SU-DHL-6 (cell line): Measurements from ENCODE around the gene ARV1.
"Not testable (repeated sequence)": the region's sequence is repeated elsewhere in the genome, so short reads cannot be mapped to it uniquely, and the experiment has no call there.

ENCODE experiments used
- H2AFZ ChIP-seq: fragments of 200-600 bp; sonication (generic); 2 replicates; pipeline ENCODE4 v1.6.1; 2014; ENCODE audit warnings: low read depth, mild to moderate bottlenecking, moderate library complexity, mixed read lengths, antibody characterized with exemption, low read length; ENCODE audit not compliant: severe bottlenecking
- H3F3A ChIP-seq: fragments of 200-600 bp; shearing (Covaris generic); 2 replicates; pipeline ENCODE4 v1.6.0; 2016; ENCODE audit warnings: antibody characterized with exemption, mild to moderate bottlenecking; ENCODE audit not compliant: insufficient read depth
- H3K27ac ChIP-seq: fragments of 200-600 bp; sonication (generic); 2 replicates; pipeline ENCODE4 v1.5.1; 2016; ENCODE audit warnings: low read depth, mild to moderate bottlenecking, low read length, moderate library complexity, mixed read lengths
- H3K27me3 ChIP-seq: fragments of 200-600 bp; sonication (generic), shearing (Covaris generic); 2 replicates; pipeline ENCODE4 v1.6.0; 2014; ENCODE audit warnings: mild to moderate bottlenecking, low read length
- H3K36me3 ChIP-seq: fragments of 200-600 bp; sonication (generic); 2 replicates; pipeline ENCODE4 v1.6.1; 2014; ENCODE audit warnings: mild to moderate bottlenecking, low read length, mixed read lengths
- H3K4me2 ChIP-seq: fragments of 300-600, 200-600 bp; shearing (Covaris generic), sonication (generic); 2 replicates; pipeline ENCODE4 v1.6.0; 2014; ENCODE audit warnings: low read length, low read depth, mild to moderate bottlenecking; ENCODE audit not compliant: poor library complexity, severe bottlenecking
- H3K4me3 ChIP-seq: fragments of 200-600 bp; sonication (generic); 2 replicates; pipeline ENCODE4 v1.5.1; 2014; ENCODE audit warnings: antibody characterized with exemption, low read length, mild to moderate bottlenecking, mixed read lengths; ENCODE audit not compliant: insufficient read depth, poor library complexity, severe bottlenecking
- H3K79me2 ChIP-seq: fragments of 200-600 bp; sonication (generic); 2 replicates; pipeline ENCODE4 v1.6.1; 2014; ENCODE audit warnings: mild to moderate bottlenecking, low read length, moderate library complexity; ENCODE audit not compliant: insufficient read depth
- H3K9ac ChIP-seq: fragments of 200-600 bp; sonication (generic); 2 replicates; pipeline ENCODE4 v1.7.0; 2014; ENCODE audit warnings: mild to moderate bottlenecking, low read length
- H3K9me2 ChIP-seq: fragments of 200-600 bp; sonication (generic); replicated peaks from 2 replicates; pipeline ENCODE4 v1.6.1; 2014; ENCODE audit warnings: low read length; ENCODE audit not compliant: insufficient read depth
- H3K9me3 ChIP-seq: fragments of 200-600 bp; sonication (generic); 2 replicates; pipeline ENCODE4 v1.6.1; 2014; ENCODE audit warnings: low read length, mixed read lengths; ENCODE audit not compliant: insufficient read depth
- H4K20me1 ChIP-seq: fragments of 200-600 bp; sonication (generic); 2 replicates; pipeline ENCODE4 v1.6.1; 2014; ENCODE audit warnings: low read depth, mild to moderate bottlenecking, antibody characterized with exemption, low read length, moderate library complexity, mixed read lengths
- EZH2phosphoT487 ChIP-seq: fragments of 200-600 bp; sonication (generic), shearing (Covaris generic); conservative IDR thresholded peaks from 2 replicates; pipeline ENCODE4 v1.6.1; 2018; ENCODE audit warnings: mild to moderate bottlenecking, antibody characterized with exemption, low read length, moderate library complexity, mixed read lengths
- TF ChIP-seq, protein P1 (sequence below): fragments of 200-600 bp; sonication (generic); IDR thresholded peaks from one replicate; pipeline ENCODE4 v1.5.1; 2017; ENCODE audit warnings: antibody characterized with exemption, mild to moderate bottlenecking, low read length, moderate library complexity; ENCODE audit not compliant: insufficient read depth, poor library complexity, severe bottlenecking

ARV1 gene

DNA sequence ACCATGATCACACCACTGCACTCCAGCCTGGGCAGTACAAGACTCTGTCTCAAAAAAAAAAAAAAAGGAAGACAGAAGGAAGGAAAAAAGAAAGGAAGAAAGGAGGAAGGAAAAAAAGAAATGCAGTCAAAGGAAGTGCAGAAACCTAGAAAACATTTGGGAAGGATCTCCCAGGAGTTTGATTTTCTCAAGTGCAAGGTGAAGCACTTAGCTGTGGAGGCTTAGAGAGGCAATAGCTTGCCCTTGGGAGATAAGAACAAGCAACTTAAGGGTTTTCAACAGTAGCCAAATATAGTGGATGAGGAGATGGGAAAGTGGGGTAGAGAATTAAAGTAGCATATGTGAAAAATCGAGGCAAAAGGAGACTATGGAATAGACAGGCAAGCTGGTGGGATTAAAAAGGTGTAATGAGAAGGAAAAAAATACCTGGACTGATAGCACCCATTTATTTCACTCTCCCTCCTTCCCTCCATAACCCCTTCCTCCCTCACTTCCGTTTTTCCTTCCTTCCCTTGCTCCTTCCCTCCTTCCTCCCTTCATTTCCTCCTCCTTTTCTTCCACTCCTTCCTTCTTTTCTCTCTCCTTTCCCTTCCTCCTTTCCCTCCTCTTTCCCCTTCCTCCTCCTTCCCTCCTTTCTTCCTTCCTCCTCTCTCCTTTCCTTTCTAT is 68.0 kb downstream of the ARV1 start:
- Histone ChIP-seq H3K9me2 (no peaks in the 10 kb centered on the region), H3K4me2 (no peak overlapping the region), H3K9ac (no peak overlapping the region), H3K4me3 (no peak overlapping the region), H3K27me3 (no peaks in the 10 kb centered on the region), H2AFZ (no peak overlapping the region), H3K9me3 (no peaks in the 10 kb centered on the region), H3K27ac (no peak overlapping the region), H3K36me3 (no peaks in the 10 kb centered on the region), H3K79me2 (no peaks in the 10 kb centered on the region), H4K20me1 (no peaks in the 10 kb centered on the region), H3F3A (no peaks in the 10 kb centered on the region)
- TF ChIP-seq, protein P1, sequence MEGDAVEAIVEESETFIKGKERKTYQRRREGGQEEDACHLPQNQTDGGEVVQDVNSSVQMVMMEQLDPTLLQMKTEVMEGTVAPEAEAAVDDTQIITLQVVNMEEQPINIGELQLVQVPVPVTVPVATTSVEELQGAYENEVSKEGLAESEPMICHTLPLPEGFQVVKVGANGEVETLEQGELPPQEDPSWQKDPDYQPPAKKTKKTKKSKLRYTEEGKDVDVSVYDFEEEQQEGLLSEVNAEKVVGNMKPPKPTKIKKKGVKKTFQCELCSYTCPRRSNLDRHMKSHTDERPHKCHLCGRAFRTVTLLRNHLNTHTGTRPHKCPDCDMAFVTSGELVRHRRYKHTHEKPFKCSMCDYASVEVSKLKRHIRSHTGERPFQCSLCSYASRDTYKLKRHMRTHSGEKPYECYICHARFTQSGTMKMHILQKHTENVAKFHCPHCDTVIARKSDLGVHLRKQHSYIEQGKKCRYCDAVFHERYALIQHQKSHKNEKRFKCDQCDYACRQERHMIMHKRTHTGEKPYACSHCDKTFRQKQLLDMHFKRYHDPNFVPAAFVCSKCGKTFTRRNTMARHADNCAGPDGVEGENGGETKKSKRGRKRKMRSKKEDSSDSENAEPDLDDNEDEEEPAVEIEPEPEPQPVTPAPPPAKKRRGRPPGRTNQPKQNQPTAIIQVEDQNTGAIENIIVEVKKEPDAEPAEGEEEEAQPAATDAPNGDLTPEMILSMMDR = no peak
- no peak for TF ChIP-seq EZH2phosphoT487

DNA sequence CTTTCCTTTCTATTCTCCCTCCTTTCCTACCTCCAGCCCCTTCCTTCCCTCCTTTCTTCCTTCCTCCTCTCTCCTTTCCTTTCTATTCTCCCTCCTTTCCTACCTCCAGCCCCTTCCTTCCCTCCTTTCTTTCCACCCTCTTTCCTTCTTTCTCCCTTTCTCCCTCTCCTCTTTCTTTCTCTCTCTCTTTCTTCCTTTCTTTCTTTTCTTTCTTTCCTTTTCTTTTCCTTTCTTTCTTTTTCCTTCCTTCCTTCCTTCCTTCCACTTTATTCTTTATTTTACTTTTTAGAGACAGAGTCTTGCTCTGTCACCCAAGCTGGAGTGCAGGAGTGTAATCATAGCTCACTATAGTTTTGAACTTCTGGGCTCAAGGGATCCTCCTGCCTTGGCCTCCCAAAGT is 68.6 kb downstream of the ARV1 start:
- not testable (repeated sequence) for H3K4me3 ChIP-seq, H3K36me3 ChIP-seq, H4K20me1 ChIP-seq, H3F3A ChIP-seq, H2AFZ ChIP-seq, H3K27me3 ChIP-seq, H3K9ac ChIP-seq, H3K4me2 ChIP-seq, H3K9me3 ChIP-seq, H3K9me2 ChIP-seq, H3K27ac ChIP-seq, H3K79me2 ChIP-seq

DNA sequence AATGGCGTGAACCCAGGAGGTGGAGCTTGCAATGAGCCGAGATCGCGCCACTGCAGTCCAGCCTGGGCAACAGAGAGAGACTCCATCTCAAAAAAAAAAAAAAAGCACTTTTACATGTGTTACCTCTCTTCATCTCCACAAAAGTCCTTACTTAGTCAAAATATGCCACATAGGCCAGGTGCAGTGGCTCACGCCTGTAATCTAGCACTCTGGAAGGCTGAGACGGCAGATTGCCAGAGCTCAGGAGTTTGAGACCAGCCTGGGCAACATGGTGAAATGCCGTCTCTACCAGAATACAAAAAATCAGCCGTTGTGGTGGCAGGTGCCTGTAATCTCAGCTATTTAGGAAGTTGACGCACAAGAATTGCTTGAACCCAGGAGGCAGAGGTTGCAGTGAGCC is 69.5 kb downstream of the ARV1 start:
- H4K20me1 ChIP-seq, H2AFZ ChIP-seq, H3K27me3 ChIP-seq, H3K79me2 ChIP-seq, H3F3A ChIP-seq, H3K9me3 ChIP-seq, H3K4me3 ChIP-seq, H3K4me2 ChIP-seq, H3K9ac ChIP-seq, H3K9me2 ChIP-seq, H3K36me3 ChIP-seq, H3K27ac ChIP-seq: not testable (repeated sequence)

DNA sequence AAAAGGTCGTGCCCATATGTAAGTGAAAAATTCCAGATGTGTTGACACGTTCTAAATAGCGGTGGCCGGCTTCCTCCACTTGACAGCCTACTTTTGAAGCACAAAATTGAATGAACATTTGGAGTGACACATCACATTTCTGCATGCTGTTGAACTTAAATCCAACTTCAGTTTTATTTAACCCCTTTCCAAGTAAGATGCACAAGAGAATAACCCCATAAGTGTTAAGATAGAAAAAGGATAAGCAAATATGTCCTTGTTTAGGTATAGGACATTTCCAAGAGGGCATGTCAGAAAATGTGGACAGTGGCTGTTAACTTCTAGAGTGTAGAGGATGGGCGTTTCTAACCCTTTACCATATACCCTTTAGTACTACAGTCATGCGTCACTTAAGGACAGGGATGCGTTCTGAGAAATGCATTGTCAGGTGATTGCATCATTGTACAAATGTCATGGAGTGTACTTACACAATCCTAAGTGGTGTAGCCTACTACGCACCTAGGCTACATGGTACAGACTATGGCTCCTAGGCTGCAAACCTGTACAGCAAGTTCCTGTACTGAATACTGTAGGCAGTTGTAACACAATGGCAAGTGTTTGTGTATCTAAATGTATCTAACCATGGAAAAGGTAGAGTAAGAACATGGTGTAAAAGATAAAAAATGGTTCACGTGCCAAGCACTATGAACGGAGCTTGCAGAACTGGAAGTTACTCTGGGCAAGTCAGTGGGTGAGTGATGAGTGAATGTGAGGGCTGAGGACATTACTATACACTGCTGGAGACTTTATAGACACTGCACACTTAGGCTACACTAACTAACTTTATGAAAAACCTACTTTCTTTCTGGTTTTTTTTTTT is 70.5 kb downstream of the ARV1 start:
- TF ChIP-seq, protein P1 = no peak
- no peak for TF ChIP-seq EZH2phosphoT487
- Histone ChIP-seq H3K4me3 (no peak overlapping the region), H3K27me3 (no peaks in the 10 kb centered on the region), H3F3A (no peaks in the 10 kb centered on the region), H3K27ac (no peak overlapping the region), H3K9me3 (no peaks in the 10 kb centered on the region), H3K4me2 (no peak overlapping the region), H3K36me3 (no peaks in the 10 kb centered on the region), H3K79me2 (no peaks in the 10 kb centered on the region), H4K20me1 (no peaks in the 10 kb centered on the region), H3K9me2 (no peaks in the 10 kb centered on the region), H2AFZ (no peak overlapping the region), H3K9ac (no peak overlapping the region)
